Right lobe of liver (tissue), 6 donors: Measurements from ENCODE around the gene AQP1. TPM values are rescaled to one million over a fixed set of nuclear protein-coding genes. Genes with fewer than 3 reads are reported as not detected.

Experiments used
- ATAC-seq, 4 donors: fragments of 200-7000 bp; cut with Tn5 transposase; one replicate each; pipeline ENCODE4 v1.9.1; 2020; ENCODE audit warnings: mild to moderate bottlenecking in 4 of 4, moderate library complexity in 4 of 4
- DNase-seq, 3 donors: peaks; one replicate each; pipeline ENCODE4 v3.0.0-alpha.2; 2020
- H3K27ac ChIP-seq, 3 donors: fragments of 200-600 bp; one replicate each; pipeline ENCODE4 v1.8.0; 2022
- H3K27me3 ChIP-seq, 2 donors: fragments of 200-600 bp; one replicate each; pipeline ENCODE4 v1.8.0; 2022
- H3K36me3 ChIP-seq, 4 donors: fragments of 200-600 bp; sonication (generic) in 1 of 4; one replicate each; pipeline versions ENCODE4 v1.5.1 to v1.8.0; 2017 to 2022; ENCODE audit warnings: control low read depth in 1 of 4
- H3K4me1 ChIP-seq, 4 donors: fragments of 200-600 bp; sonication (generic) in 1 of 4; one replicate each; pipeline versions ENCODE4 v1.5.1 to v1.8.0; 2017 to 2022; ENCODE audit warnings: control low read depth in 1 of 4
- H3K4me3 ChIP-seq, 3 donors: fragments of 200-600 bp; one replicate each; pipeline ENCODE4 v1.8.0; 2022
- H3K9me3 ChIP-seq, 4 donors: fragments of 200-600 bp; sonication (generic) in 1 of 4; one replicate each; pipeline versions ENCODE4 v1.5.1 to v1.8.0; 2017 to 2022; ENCODE audit warnings: control low read depth in 1 of 4
- POLR2A ChIP-seq: fragments of 450-650 bp; IDR thresholded peaks from one replicate; pipeline ENCODE4 v1.6.1; 2017; ENCODE audit warnings: antibody characterized with exemption, mild to moderate bottlenecking
- WGBS: methylation state at CpG from one replicate; pipeline ENCODE4 v1.1.6; 2018; ENCODE audit warnings: low coverage, low lambda C conversion rate; ENCODE audit not compliant: insufficient coverage; ENCODE audit errors: missing lambda C conversion rate; 5-methylcytosine and 5-hydroxymethylcytosine counted together
- intact Hi-C, 2 donors: fragments of 100-400 bp; cut with DNase I; formaldehyde crosslinking; loops; one replicate each; pipeline versions ENCODE4 v1.11.2 to v1.14.1; 2022
- total RNA-seq, 6 experiments: library from RNA; depleted of rRNA in 2 of 6; stranded (reverse); fragments of >200 nt in 2 of 6; fragmentation: NEBNext Ultra II Directional in 3 of 6; extraction: Animal tissue kit (Norgen Biotek cat#: 25700) in 3 of 6; gene quantifications; one replicate each; pipeline versions ENCODE4 v1.1.0 to v1.2.4, GENCODE V29; 2016 to 2023
- TF ChIP-seq, protein P1 (sequence below), 4 donors: fragments of 200-600 bp in 3 of 4; fragments of 450-650 bp in 1 of 4; IDR thresholded peaks; one replicate each; pipeline versions ENCODE4 v1.5.1 to v1.8.0; 2016 to 2022; ENCODE audit warnings: antibody characterized with exemption in 4 of 4, mild to moderate bottlenecking in 2 of 4
- donor health status: DM: no; HTN: yes; CAD: no.
- donor health status: DM: no; HTN: no; CAD: no.
- donor health status: DM: no; HTN: no; CAD: no.
- donor health status: DM: no; HTN: yes; CAD: no.
- donor health status: DM: no; HTN: yes; CAD: no.

Gene AQP1
- total RNA-seq, 6 experiments from 2014 or later: 11.3 to 20.8 (median 14.8) TPM

DNA sequence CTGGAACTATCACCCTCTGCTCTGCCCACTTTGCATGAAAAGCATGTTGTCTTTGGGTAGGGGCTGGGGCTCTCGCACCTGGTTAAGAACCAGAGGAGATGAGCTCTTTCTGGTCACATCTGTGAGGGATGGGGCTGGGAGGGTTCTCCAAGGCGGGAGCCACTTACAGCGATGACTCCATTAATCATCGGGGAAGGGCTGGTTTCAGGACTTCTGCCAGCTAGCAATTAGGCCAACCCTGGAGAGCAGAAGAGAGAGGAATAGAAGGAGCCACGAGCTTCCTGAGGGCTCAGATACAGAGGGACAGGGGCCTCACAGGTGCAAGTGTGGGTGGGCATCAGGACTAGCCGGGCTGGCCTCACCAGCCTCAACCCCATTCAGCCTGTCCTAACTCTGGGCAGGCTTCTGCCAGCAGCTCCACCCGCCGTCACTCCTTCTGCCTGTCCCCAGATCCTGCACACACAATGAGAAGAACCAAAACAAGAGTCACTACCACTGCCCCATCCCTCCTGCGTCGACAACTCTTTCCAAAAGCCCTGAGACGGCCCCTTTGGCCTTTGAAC lies 8.4 kb downstream of the AQP1 start:
- intact Hi-C loops: no loop called here
- WGBS: 18% methylated on average over 4 of the region's 11 CpGs

DNA sequence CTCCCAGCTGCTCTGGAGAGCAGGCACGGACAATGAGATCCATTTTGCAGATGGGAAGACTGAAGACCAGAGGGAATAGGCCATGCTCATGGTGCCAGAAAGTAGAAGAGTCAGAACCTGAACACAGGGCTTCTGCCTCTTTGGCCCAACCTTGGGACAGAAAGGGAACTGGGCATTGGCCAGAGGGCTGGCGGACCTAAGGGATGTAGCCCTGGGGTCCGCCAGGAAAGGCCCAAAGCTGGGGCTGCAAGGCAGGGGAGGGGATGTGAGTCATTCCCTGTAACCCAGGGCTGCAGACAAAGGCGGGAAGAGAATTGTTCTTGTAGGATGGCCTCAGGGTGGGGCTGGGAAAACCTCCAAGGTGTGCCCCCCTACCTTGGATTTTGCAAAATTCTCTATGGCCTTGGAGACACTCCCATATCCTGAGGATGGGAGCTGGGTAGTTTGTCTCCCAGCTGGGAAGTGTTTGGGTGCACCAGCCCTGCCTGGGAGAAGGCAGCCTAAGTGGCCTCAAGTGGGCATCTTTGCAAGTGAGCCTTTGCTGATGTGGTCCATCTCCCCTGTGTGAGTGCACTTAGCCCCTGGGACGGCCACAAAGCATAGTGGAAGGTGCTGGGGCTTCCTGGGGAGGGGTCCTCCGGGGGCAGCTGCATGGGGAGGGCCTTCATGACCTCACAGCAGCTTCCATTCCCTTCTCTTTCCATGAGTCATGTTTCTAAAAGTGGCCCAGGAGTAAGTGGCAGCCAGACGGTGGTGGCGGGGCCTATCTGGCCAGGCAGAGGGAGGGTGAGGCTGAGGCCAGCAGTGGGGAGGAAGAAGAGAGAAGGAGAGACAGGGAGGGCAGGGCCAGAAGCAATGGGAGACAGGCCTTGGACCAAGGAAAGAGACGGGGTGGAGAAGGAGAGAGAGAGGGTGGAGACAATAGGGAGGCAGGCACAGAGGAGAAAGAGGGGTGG lies 9.2 kb downstream of the AQP1 start:
- Histone ChIP-seq H3K27ac (no peak overlapping the region), H3K4me3 (no peak overlapping the region), H3K9me3 (no peaks in the 10 kb centered on the region), H3K36me3 (no peaks in the 10 kb centered on the region), H3K4me1 (no peaks in the 10 kb centered on the region), H3K27me3 (no peaks in the 10 kb centered on the region)
- WGBS: 48% methylated on average over 6 of the region's 9 CpGs
- peak in 1 of 4 donors; percentile 60 for ATAC-seq
- intact Hi-C loops: no loop called here
- peak; percentile 23 to 43 (median 41) for DNase-seq
- no peak for TF ChIP-seq POLR2A
- TF ChIP-seq, protein P1, sequence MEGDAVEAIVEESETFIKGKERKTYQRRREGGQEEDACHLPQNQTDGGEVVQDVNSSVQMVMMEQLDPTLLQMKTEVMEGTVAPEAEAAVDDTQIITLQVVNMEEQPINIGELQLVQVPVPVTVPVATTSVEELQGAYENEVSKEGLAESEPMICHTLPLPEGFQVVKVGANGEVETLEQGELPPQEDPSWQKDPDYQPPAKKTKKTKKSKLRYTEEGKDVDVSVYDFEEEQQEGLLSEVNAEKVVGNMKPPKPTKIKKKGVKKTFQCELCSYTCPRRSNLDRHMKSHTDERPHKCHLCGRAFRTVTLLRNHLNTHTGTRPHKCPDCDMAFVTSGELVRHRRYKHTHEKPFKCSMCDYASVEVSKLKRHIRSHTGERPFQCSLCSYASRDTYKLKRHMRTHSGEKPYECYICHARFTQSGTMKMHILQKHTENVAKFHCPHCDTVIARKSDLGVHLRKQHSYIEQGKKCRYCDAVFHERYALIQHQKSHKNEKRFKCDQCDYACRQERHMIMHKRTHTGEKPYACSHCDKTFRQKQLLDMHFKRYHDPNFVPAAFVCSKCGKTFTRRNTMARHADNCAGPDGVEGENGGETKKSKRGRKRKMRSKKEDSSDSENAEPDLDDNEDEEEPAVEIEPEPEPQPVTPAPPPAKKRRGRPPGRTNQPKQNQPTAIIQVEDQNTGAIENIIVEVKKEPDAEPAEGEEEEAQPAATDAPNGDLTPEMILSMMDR (IDR thresholded peaks at IDR 0.05): no peak

More for the DNA sequence above, 8.4 kb downstream of the AQP1 start:
- no peaks in the 10 kb centered on the region for H3K4me1 ChIP-seq
- no peaks in the 10 kb centered on the region for H3K9me3 ChIP-seq
- no peaks in the 10 kb centered on the region for H3K36me3 ChIP-seq
- DNase-seq (peak; percentile 7 to 29 (median 21)), ATAC-seq (no peak)
- H3K27ac ChIP-seq: no peak overlapping the region
- TF ChIP-seq, protein P1 (IDR thresholded peaks at IDR 0.05): no peak
- TF ChIP-seq POLR2A: no peak
- no peaks in the 10 kb centered on the region for H3K27me3 ChIP-seq
- H3K4me3 ChIP-seq: no peak overlapping the region

DNA sequence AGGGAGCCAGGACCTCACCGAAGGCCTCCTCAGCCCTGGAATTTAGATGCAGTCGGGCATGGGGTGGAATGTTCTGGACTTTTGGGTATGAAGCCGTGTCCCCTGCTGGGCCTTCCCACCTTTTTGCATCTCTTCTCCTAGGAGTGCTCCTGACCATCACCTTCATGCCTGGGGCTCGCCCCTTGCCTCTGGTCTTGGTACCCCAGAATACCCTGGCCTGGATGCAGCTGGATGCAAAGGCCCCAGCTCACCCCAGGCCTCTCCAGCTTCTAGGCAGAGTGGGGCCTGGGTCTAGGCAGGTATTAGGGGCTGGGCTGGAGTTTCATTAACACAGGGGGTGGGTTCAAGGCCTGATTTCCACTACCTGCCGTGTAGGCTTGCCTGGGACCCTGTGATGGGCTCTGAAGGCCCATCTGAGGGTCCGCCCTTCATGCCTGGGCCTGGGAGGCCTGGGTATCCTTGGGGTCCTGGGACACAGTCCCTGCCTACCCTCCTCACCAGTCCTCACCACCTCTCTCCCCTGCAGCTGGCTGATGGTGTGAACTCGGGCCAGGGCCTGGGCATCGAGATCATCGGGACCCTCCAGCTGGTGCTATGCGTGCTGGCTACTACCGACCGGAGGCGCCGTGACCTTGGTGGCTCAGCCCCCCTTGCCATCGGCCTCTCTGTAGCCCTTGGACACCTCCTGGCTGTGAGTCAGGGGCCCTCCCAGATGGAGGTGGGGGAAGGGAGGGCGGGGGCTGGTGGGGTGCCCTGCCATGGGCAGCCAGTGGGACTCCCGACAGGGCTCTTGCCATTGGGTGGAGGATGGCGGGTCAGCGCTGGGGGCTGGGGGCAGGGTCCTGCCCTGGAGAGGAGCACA lies 10.1 kb downstream of the AQP1 start:
- Histone ChIP-seq H3K4me1 (no peaks in the 10 kb centered on the region), H3K27ac (no peak overlapping the region), H3K27me3 (no peaks in the 10 kb centered on the region), H3K36me3 (no peaks in the 10 kb centered on the region), H3K4me3 (no peak overlapping the region), H3K9me3 (no peaks in the 10 kb centered on the region)
- DNase-seq: peak; percentile 25 to 37 (median 31)
- ATAC-seq: peak in 1 of 4 donors; percentile 4
- 80% methylated on average over 1 of the region's 19 CpGs for WGBS
- intact Hi-C loops: no loop called here
- TF ChIP-seq POLR2A: no peak
- TF ChIP-seq, protein P1 (IDR thresholded peaks at IDR 0.05): no peak

DNA sequence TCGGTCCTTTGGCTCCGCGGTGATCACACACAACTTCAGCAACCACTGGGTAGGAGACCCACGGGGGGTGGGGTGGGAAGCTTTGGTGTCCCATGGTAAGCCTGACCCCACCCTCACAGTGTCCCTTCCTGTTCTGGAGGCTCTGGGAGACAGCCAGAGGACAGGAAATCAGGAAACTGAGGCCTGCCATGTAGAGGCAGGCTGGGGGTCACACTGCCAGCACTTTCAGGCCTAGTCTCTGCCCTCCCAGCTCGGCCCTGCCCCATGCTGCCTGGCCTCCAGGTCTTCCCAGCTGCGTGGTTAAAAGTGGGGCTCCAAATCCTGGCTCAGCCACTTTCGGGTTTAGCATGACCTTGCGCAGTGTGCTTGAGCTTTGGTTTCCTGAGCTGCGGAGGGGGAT lies 10.9 kb downstream of the AQP1 start:
- Histone ChIP-seq H3K4me1 (no peaks in the 10 kb centered on the region), H3K9me3 (no peaks in the 10 kb centered on the region), H3K27me3 (no peaks in the 10 kb centered on the region), H3K4me3 (no peak overlapping the region), H3K36me3 (no peaks in the 10 kb centered on the region), H3K27ac (no peak overlapping the region)
- intact Hi-C loops: no loop called here
- 80% methylated on average over 4 of the region's 9 CpGs for WGBS
- no peak for TF ChIP-seq POLR2A
- TF ChIP-seq, protein P1 (IDR thresholded peaks at IDR 0.05): no peak
- no peak for ATAC-seq
- DNase-seq: peak; percentile 10 to 36 (median 27)
